ENCODE results near the gene UTS2. TPM values are rescaled to one million over a fixed set of nuclear protein-coding genes. Genes with fewer than 3 reads are reported as not detected.

The UTS2 gene
- total RNA-seq, 1 donor from 2014 or later = not detected

GRCh38 chr1:7853684-7854026, 790 bp upstream of the UTS2 start:
- DNase-seq (ENCODE audit: low read depth) = no peak
- no peak overlapping the region for H3K4me3 ChIP-seq (ENCODE audit: low read depth, low read length)
- no peak for TF ChIP-seq CTCF (IDR thresholded peaks at IDR 0.05; ENCODE audit: insufficient read depth, low read length, poor library complexity, severe bottlenecking)
- no peaks in the 10 kb centered on the region for H3K27me3 ChIP-seq (ENCODE audit: control insufficient read depth, insufficient read depth, low read length)
- H3K36me3 ChIP-seq (ENCODE audit: control insufficient read depth, insufficient read depth, low read length) = no peaks in the 10 kb centered on the region

GRCh38 chr1:7850786-7851185, 2.1 kb downstream of the UTS2 start:
- Histone ChIP-seq H3K27me3 (ENCODE audit: control insufficient read depth, insufficient read depth, low read length) (no peaks in the 10 kb centered on the region), H3K4me3 (ENCODE audit: low read depth, low read length) (no peak overlapping the region), H3K36me3 (ENCODE audit: control insufficient read depth, insufficient read depth, low read length) (no peaks in the 10 kb centered on the region)
- no peak for DNase-seq (ENCODE audit: low read depth)
- TF ChIP-seq CTCF (IDR thresholded peaks at IDR 0.05; ENCODE audit: insufficient read depth, low read length, poor library complexity, severe bottlenecking) = no peak

GRCh38 chr1:7847599-7847998, 5.3 kb downstream of the UTS2 start:
- H3K36me3 ChIP-seq (ENCODE audit: control insufficient read depth, insufficient read depth, low read length) = no peaks in the 10 kb centered on the region
- no peak for DNase-seq (ENCODE audit: low read depth)
- TF ChIP-seq CTCF (IDR thresholded peaks at IDR 0.05; ENCODE audit: insufficient read depth, low read length, poor library complexity, severe bottlenecking) = no peak

GRCh38 chr1:7846656-7847055, 6.2 kb downstream of the UTS2 start:
- no peak for TF ChIP-seq CTCF (IDR thresholded peaks at IDR 0.05; ENCODE audit: insufficient read depth, low read length, poor library complexity, severe bottlenecking)
- H3K4me3 ChIP-seq (ENCODE audit: low read depth, low read length) = no peak overlapping the region

More at GRCh38 chr1:7847599-7847998, 5.3 kb downstream of the UTS2 start:
- Histone ChIP-seq H3K27me3 (ENCODE audit: control insufficient read depth, insufficient read depth, low read length) (no peaks in the 10 kb centered on the region), H3K4me3 (ENCODE audit: low read depth, low read length) (no peak overlapping the region)

GRCh38 chr1:7845761-7846160, 7.1 kb downstream of the UTS2 start:
- no peak for DNase-seq (ENCODE audit: low read depth)

More at GRCh38 chr1:7846656-7847055, 6.2 kb downstream of the UTS2 start:
- Histone ChIP-seq H3K36me3 (ENCODE audit: control insufficient read depth, insufficient read depth, low read length) (no peaks in the 10 kb centered on the region), H3K27me3 (ENCODE audit: control insufficient read depth, insufficient read depth, low read length) (no peaks in the 10 kb centered on the region)
- no peak for DNase-seq (ENCODE audit: low read depth)

More at GRCh38 chr1:7845761-7846160, 7.1 kb downstream of the UTS2 start:
- TF ChIP-seq CTCF (IDR thresholded peaks at IDR 0.05; ENCODE audit: insufficient read depth, low read length, poor library complexity, severe bottlenecking) = no peak
- Histone ChIP-seq H3K36me3 (ENCODE audit: control insufficient read depth, insufficient read depth, low read length) (no peaks in the 10 kb centered on the region), H3K4me3 (ENCODE audit: low read depth, low read length) (no peak overlapping the region), H3K27me3 (ENCODE audit: control insufficient read depth, insufficient read depth, low read length) (no peaks in the 10 kb centered on the region)

Measured in kidney epithelial cell (primary cell).